Naive thymus-derived CD4-positive, alpha-beta T cell (primary cell): ENCODE results near the gene LMO2. TPM values are rescaled to one million over a fixed set of nuclear protein-coding genes. Genes with fewer than 3 reads are reported as not detected.
"Not testable (repeated sequence)": the region's sequence is repeated elsewhere in the genome, so short reads cannot be mapped to it uniquely, and the experiment has no call there.

Source experiments
- ATAC-seq: fragments of 150-1000 bp; cut with Tn5 transposase; 2 replicates; pipeline ENCODE4 v1.10.0; 2021; ENCODE audit warnings: mild to moderate bottlenecking, moderate library complexity
- CTCF ChIA-PET: fragments of 350-600 bp; sonication (Branson Sonifier 250); formaldehyde crosslinking; loops from one replicate; lab custom pipeline; 2021; ENCODE audit warnings: antibody characterized with exemption; lab: Charles Lee
- POLR2A ChIA-PET: fragments of 350-600 bp; sonication (Branson Sonifier 250); formaldehyde crosslinking; loops from one replicate; lab custom pipeline; 2021; ENCODE audit warnings: antibody characterized with exemption, inconsistent platforms; lab: Charles Lee
- DNase-seq, 9 donors: peaks; one replicate each; pipeline versions ENCODE4 v3.0.0 to v3.0.0-alpha.2; 2020 to 2022; ENCODE audit warnings: mixed read lengths in 1 of 9
- H3K27ac ChIP-seq: one replicate; pipeline ENCODE4 v1.7.0; 2013; ENCODE audit warnings: mild to moderate bottlenecking, low read depth, low read length, moderate library complexity
- H3K27me3 ChIP-seq, 2 donors: one replicate each; pipeline ENCODE4 v1.7.0; 2013; ENCODE audit warnings: low read length in 2 of 2, mild to moderate bottlenecking in 2 of 2, moderate library complexity in 2 of 2; ENCODE audit not compliant: control insufficient read depth in 2 of 2, insufficient read depth in 2 of 2
- H3K36me3 ChIP-seq, 3 experiments: 1 replicate in 2 of 3; 2 replicates in 1 of 3; pipeline ENCODE4 v1.7.0; 2013; ENCODE audit warnings: low read length in 3 of 3, mild to moderate bottlenecking in 3 of 3, moderate library complexity in 1 of 3; ENCODE audit not compliant: insufficient read depth in 3 of 3, control insufficient read depth in 2 of 3
- H3K4me1 ChIP-seq, 2 donors: one replicate each; pipeline ENCODE4 v1.7.0; 2013; ENCODE audit warnings: low read length in 2 of 2, mild to moderate bottlenecking in 2 of 2, moderate library complexity in 1 of 2; ENCODE audit not compliant: control insufficient read depth in 2 of 2, insufficient read depth in 2 of 2
- H3K4me3 ChIP-seq: 2 replicates; pipeline ENCODE4 v1.7.0; 2013; ENCODE audit warnings: mild to moderate bottlenecking, low read length
- H3K9me3 ChIP-seq, 3 experiments: 1 replicate in 2 of 3; 2 replicates in 1 of 3; pipeline ENCODE4 v1.7.0; 2013; ENCODE audit warnings: low read length in 3 of 3; ENCODE audit not compliant: control insufficient read depth in 2 of 3
- H3K27ac Mint-ChIP-seq, 9 donors: one replicate each; pipeline ENCODE4 v1.8.0; 2020 to 2022; ENCODE audit warnings: mixed read lengths in 9 of 9, mild to moderate bottlenecking in 8 of 9, moderate library complexity in 5 of 9, inconsistent platforms in 2 of 9
- H3K27me3 Mint-ChIP-seq, 5 donors: one replicate each; pipeline ENCODE4 v1.8.0; 2021 to 2022; ENCODE audit warnings: mixed read lengths in 5 of 5, mild to moderate bottlenecking in 1 of 5
- H3K36me3 Mint-ChIP-seq, 5 donors: one replicate each; pipeline ENCODE4 v1.8.0; 2020 to 2022; ENCODE audit warnings: mixed read lengths in 5 of 5, mild to moderate bottlenecking in 3 of 5, inconsistent platforms in 1 of 5
- H3K4me1 Mint-ChIP-seq, 7 donors: one replicate each; pipeline ENCODE4 v1.8.0; 2020 to 2022; ENCODE audit warnings: mixed read lengths in 7 of 7, mild to moderate bottlenecking in 3 of 7, inconsistent platforms in 1 of 7
- H3K4me3 Mint-ChIP-seq, 10 donors: one replicate each; pipeline ENCODE4 v1.8.0; 2020 to 2022; ENCODE audit warnings: mild to moderate bottlenecking in 10 of 10, mixed read lengths in 10 of 10, moderate library complexity in 6 of 10, inconsistent platforms in 2 of 10
- H3K9me3 Mint-ChIP-seq, 11 donors: one replicate each; pipeline ENCODE4 v1.8.0; 2020 to 2022; ENCODE audit warnings: mixed read lengths in 11 of 11, mild to moderate bottlenecking in 4 of 11, inconsistent platforms in 1 of 11, moderate library complexity in 1 of 11
- intact Hi-C, 2 donors: fragments of 100-400 bp; cut with micrococcal nuclease; formaldehyde crosslinking; loops; one replicate each; pipeline ENCODE4 v1.15.1; 2023
- polyA plus RNA-seq, 2 donors: library from polyadenylated mRNA; unstranded; fragments of 300-500 nt; fragmentation: Illumina TruSeq; gene quantifications; one replicate each; pipeline ENCODE4 v1.2.3, GENCODE V29; 2021
- total RNA-seq, 6 experiments: library from RNA in 5 of 6; stranded (reverse) in 5 of 6; gene quantifications; 1 replicate in 5 of 6; 2 replicates in 1 of 6; pipeline ENCODE4 v1.2.3 and lab custom pipeline; 2021 to 2026

The LMO2 gene
- total and polyA plus RNA-seq, 7 experiments from 2014 or later = 0.26 to 40.4 (median 0.95) TPM; not detected in 2

DNA sequence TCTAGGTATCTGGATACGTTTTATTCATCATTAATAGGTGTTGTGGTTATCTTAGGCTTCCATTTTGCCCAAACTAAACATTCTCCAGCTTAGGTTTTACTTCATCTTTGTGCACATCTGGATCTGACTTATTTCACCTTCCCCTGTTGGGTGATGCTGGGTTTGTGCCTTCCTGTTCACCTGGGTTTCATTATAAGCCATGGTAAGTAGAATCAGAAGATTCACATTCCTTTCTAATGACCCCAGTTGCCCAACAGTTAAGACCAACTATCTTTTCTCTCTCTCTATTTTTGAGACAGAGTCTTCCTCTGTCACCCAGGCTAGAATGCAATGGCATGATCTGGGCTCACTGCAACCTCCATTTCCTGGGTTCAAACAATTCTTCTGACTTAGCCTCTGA, 44.6 kb downstream of the LMO2 start:
- POLR2A ChIA-PET = no interaction called here
- Mint-ChIP-seq H3K9me3 (peaks cover 0 to 4% (median 0%) of the 10 kb centered on the region in 11 donors), H3K36me3 (no peaks in the 10 kb centered on the region), H3K27me3 (peaks cover 13 to 38% (median 22%) of the 10 kb centered on the region in 5 donors), H3K4me3 (no peak overlapping the region), H3K4me1 (no peaks in the 10 kb centered on the region), H3K27ac (no peak overlapping the region)
- Histone ChIP-seq H3K4me1 (no peaks in the 10 kb centered on the region), H3K27me3 (no peaks in the 10 kb centered on the region), H3K36me3 (no peaks in the 10 kb centered on the region), H3K4me3 (no peak overlapping the region), H3K9me3 (no peaks in the 10 kb centered on the region), H3K27ac (no peak overlapping the region)
- ATAC-seq (no peak), DNase-seq (no peak)
- intact Hi-C loops = no loop called here
- CTCF ChIA-PET = no interaction called here

DNA sequence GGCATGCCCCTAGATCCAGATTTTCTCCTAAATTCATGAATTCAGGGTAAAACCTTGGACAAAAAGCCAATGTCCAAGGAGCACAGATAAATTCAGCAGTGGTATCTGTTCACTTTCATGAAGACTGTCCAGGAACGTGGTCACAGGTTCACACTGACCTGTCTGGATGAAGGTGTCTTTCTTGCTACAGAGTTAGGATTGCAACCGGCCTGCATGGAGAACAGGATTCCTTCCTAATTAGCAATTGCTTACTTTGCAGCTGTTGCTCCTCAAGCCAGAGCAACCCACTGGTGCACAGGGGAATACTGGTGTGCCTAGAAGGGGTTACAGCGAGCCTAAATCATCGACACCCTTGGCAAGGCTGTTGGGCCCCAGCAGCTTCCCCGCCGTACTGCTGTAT, 47.6 kb downstream of the LMO2 start:
- no peaks in the 10 kb centered on the region for H3K36me3 Mint-ChIP-seq
- ATAC-seq (no peak), DNase-seq (no peak)
- ChIA-PET CTCF (no interaction called here), POLR2A (interaction anchor here (0.5 kb wide), 1 partner anchor 53 kb away, joined by 3 read pairs; no protein-coding TSS in a partner anchor)
- peaks cover 0 to 4% (median 0%) of the 10 kb centered on the region in 11 donors for H3K9me3 Mint-ChIP-seq
- Histone ChIP-seq H3K9me3 (no peaks in the 10 kb centered on the region), H3K27me3 (no peaks in the 10 kb centered on the region), H3K4me3 (no peak overlapping the region), H3K27ac (no peak overlapping the region), H3K36me3 (no peaks in the 10 kb centered on the region), H3K4me1 (no peaks in the 10 kb centered on the region)
- H3K27ac Mint-ChIP-seq = no peak overlapping the region
- no peaks in the 10 kb centered on the region for H3K4me1 Mint-ChIP-seq
- peaks cover 28 to 45% (median 36%) of the 10 kb centered on the region in 5 donors for H3K27me3 Mint-ChIP-seq
- intact Hi-C loops = no loop called here
- no peak overlapping the region for H3K4me3 Mint-ChIP-seq

DNA sequence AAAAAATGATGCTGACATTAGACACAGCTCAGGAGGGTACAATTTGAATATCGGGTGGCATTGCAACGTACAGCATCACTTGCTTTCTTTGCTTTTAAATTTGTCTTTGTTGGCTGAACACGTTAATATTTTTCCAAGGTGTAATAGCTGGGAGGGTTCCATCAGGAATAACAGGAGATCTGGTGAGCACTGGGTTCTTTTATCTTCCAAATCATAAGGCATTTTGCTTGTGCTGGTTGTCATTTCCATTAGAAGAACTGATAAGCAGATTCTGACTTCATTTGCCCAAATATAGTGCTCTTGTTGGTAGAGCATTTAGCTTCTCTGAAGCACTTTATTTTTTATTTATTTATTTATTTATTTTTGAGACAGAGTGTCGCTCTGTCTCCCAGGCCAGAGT, 48.9 kb downstream of the LMO2 start:
- intact Hi-C loops = no loop called here
- CTCF ChIA-PET = no interaction called here
- Histone ChIP-seq H3K4me3 (no peak overlapping the region), H3K9me3 (no peaks in the 10 kb centered on the region), H3K4me1 (no peaks in the 10 kb centered on the region), H3K27me3 (no peaks in the 10 kb centered on the region), H3K36me3 (no peaks in the 10 kb centered on the region), H3K27ac (no peak overlapping the region)
- Mint-ChIP-seq H3K27me3 (peaks cover 24 to 44% (median 28%) of the 10 kb centered on the region in 5 donors), H3K27ac (no peak overlapping the region), H3K4me1 (no peaks in the 10 kb centered on the region), H3K36me3 (no peaks in the 10 kb centered on the region), H3K4me3 (no peak overlapping the region), H3K9me3 (no peaks in the 10 kb centered on the region)
- DNase-seq (no peak), ATAC-seq (no peak)
- POLR2A ChIA-PET = no interaction called here

DNA sequence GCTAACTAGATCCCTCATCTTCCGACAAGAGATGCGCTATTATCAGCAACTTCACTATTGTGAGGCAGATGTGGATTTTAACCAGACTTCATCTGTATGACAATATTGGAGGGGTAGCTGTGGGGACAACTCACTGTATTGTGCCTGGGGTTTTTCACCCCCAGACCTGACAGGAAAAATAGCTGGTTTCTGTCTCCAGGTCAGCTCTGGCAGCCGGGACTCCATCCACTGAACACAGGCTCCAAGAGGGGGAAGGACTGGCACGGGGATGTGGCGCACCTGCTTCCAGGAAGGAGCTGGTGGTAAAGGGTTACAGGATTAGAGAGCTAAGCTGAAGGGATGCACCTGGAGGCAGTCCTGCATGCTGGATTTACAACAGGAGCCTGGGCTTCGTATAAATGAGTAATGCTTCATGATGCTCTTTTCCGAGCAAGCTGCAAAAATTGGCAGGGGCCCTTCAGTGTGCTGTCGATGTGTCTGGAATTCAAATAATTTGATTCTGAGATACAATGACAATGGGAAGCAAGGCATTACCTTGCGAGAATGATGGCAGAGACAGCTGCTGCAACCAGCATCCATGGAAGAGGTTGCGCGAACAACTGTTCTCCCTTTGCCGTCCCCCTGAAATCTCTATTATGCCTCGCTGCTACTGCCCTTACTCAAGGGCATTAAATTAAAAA, 49.5 kb downstream of the LMO2 start:
- H3K9me3 ChIP-seq = no peaks in the 10 kb centered on the region
- DNase-seq (no peak), ATAC-seq (no peak)
- POLR2A ChIA-PET = no interaction called here
- H3K4me1 ChIP-seq = no peaks in the 10 kb centered on the region
- Mint-ChIP-seq H3K36me3 (no peaks in the 10 kb centered on the region), H3K27ac (no peak overlapping the region), H3K9me3 (no peaks in the 10 kb centered on the region), H3K27me3 (peaks cover 24 to 39% (median 28%) of the 10 kb centered on the region in 5 donors), H3K4me3 (no peak overlapping the region), H3K4me1 (no peaks in the 10 kb centered on the region)
- intact Hi-C loops = no loop called here
- CTCF ChIA-PET = no interaction called here
- H3K27me3 ChIP-seq = no peaks in the 10 kb centered on the region
- no peak overlapping the region for H3K4me3 ChIP-seq
- H3K27ac ChIP-seq = no peak overlapping the region
- no peaks in the 10 kb centered on the region for H3K36me3 ChIP-seq

DNA sequence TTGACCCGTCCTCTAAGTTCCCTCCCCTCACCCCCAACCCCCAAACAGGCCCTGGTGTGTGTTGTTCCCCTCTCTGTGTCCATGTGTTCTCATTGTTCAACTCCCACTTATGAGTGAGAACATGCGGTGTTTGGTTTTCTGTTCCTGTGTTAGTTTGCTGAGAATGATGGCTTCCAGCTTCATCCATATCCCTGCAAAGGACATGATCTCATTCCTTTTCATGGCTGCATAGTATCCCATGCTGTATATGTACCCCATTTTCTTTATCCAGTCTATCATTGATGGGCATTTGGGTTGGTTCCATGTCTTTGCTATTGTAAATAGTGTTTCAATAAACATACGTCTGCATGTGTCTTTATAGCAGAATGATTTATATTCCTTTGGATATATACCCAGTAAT, 53.6 kb downstream of the LMO2 start:
- H3K27me3 ChIP-seq, H3K4me3 ChIP-seq, H3K4me1 Mint-ChIP-seq, H3K36me3 ChIP-seq, H3K27ac ChIP-seq, ATAC-seq, CTCF ChIA-PET, POLR2A ChIA-PET, H3K9me3 Mint-ChIP-seq, H3K9me3 ChIP-seq, H3K27ac Mint-ChIP-seq, H3K36me3 Mint-ChIP-seq, DNase-seq, H3K4me1 ChIP-seq, H3K4me3 Mint-ChIP-seq, intact Hi-C loops: not testable (repeated sequence)
- H3K27me3 Mint-ChIP-seq = peaks cover 28 to 42% (median 32%) of the 10 kb centered on the region in 5 donors

DNA sequence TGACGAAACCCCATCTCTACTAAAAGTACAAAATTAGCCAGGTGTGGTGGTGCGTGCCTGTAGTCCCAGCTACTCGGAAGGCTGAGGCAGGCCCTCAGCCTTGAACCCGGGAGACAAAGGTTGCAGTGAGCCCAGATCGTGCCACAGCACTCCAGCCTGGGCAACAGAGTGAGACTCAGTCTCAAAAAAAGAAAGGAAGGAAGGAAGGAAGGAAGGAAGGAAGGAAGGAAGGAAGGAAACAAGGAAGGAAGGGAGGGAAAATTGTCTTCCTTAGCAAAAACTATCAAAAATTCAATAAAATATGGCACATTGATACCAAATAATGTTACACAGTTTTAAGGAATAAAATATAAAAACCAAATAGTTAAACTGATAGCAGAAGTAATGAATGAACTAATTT, 54.5 kb downstream of the LMO2 start:
- H3K27ac ChIP-seq, POLR2A ChIA-PET, ATAC-seq, H3K9me3 ChIP-seq, H3K4me3 Mint-ChIP-seq, CTCF ChIA-PET, H3K4me3 ChIP-seq, H3K4me1 ChIP-seq, H3K36me3 Mint-ChIP-seq, DNase-seq, H3K9me3 Mint-ChIP-seq, H3K4me1 Mint-ChIP-seq, H3K27me3 ChIP-seq, H3K36me3 ChIP-seq, H3K27ac Mint-ChIP-seq, intact Hi-C loops: not testable (repeated sequence)
- peaks cover 29 to 48% (median 40%) of the 10 kb centered on the region in 5 donors for H3K27me3 Mint-ChIP-seq
